GM18499 (cell line): Measurements from ENCODE around the gene CIT.

Source experiments
- ATAC-seq: cut with Tn5 transposase; IDR thresholded peaks from one replicate; pipeline ENCODE4 v1.9.1; 2021; ENCODE audit warnings: moderate number of reproducible peaks; ENCODE audit not compliant: insufficient read depth, unreplicated experiment

Gene CIT

DNA sequence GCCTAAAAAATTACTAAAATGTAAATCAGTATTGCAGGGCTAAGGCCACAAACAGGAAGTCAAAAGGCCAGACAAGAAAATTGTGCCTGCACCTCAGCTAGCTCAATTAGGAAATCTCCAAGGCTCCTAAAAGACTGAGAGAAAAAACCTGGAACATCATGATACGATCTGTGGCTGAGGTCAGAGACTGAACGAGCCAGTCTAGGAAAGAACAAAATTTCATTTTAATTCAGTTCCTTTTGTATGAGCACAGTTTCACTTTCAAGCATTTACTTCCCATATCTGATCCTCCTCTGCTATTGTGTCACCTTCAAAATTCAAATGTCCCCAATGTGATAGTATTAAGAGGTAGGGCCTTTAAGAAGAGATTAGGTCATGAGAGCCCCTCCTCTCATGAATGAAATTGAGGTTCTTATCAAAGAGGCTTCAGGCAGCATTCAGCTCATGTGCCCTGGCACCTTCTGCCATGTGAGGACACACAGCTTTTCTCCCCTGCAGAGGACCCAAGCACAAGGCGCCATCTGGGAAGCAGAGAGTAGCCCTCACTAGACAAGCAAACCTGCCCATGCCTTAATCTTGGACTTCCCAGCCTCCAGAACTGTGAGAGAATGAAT is 194.4 kb downstream of the CIT start:
- ATAC-seq: no peak

DNA sequence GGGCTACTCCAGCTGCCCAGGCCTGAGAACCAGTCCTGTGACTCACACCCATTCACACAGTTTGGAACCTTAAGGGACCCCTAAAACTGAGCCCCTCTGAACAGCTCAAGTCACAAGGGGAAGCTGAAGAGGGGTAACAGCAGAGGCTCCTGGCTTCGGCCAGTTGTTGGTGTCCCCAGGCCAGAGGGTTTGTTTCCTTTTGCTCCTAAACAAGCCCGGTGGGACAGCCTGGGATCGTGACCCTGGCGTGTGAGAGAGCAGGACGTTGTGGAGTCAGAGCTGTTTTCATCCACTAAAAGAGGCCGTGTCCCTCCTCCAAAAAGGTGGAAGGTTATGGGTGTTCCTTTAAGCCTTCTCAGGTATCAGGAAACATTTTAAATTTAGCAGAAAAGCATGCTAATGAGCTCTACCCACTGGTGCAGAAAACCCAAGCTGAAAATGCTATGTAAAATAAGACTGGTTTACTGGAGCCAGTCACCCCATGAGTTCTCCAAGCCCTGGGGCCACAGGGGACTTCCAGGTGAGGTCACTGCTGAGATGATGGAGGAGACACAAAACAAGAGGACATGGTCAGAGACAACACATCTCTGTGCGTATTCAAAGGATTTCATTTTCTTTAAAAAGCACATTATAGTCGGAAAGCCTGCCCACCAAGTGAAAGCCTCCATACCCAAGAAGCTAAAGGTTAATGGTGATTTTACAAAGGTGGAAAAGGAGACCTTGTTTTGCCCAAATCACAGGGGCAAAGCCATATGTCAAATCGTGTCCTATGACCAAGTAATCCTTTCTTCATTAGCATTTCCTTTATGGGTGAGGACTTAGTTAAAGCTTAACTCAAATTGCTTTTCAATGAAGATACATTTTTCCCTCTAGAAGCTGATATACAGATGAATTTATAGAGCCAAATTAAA is 195.1 kb downstream of the CIT start:
- ATAC-seq: no peak

- no peak for ATAC-seq
These were observed 196.0 kb downstream of the CIT start for GRCh38 chr12:119681111-119681510.

GRCh38 chr12:119679490-119679889 is 197.6 kb downstream of the CIT start:
- no peak for ATAC-seq

DNA sequence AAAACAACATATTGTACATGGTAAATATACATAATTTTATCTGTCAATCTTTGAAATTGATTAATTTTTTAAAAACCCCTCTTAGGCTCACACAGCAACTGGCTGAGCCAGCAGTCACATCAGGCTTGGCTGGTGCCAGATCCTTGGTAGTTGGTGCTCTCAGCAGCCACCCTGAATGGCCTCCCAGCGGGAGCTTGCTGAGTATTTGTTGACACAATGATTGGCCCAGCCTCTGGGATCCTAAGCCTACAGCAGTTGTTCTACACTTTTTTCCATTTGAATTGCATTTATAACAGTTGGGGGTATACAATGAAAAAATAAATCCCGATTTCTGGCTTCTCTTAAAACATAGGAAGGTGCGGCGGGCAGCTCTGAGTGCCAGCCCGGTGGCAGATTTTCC is 198.0 kb downstream of the CIT start:
- no peak for ATAC-seq

GRCh38 chr12:119678459-119678858 is 198.7 kb downstream of the CIT start:
- ATAC-seq: no peak

- no peak for ATAC-seq
These were observed 200.5 kb downstream of the CIT start for GRCh38 chr12:119676573-119676972.

GRCh38 chr12:119676022-119676421 is 201.1 kb downstream of the CIT start:
- ATAC-seq: no peak

- no peak for ATAC-seq
These were observed 202.6 kb downstream of the CIT start for GRCh38 chr12:119674560-119674959.

DNA sequence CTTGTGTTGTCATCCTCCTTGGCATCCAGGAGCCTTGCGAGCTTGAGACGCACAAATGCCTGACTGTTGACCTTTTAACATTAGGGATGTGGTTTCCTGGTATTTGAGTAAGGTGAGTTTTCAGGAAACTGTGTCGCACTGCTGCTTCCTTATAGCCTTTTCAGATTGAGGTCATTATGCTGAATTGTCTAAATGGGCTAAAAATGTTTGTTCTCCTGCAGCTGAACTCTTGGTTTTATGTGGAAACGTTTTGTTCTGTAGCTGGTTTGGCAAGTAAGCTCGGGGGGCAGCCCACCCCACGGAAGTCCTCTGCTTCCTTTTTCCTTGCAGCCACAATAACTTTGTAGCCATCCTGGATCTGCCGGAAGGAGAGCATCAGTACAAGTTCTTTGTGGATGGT is 203.5 kb downstream of the CIT start:
- no peak for ATAC-seq

GRCh38 chr12:119672194-119672593 is 204.9 kb downstream of the CIT start:
- ATAC-seq: no peak

DNA sequence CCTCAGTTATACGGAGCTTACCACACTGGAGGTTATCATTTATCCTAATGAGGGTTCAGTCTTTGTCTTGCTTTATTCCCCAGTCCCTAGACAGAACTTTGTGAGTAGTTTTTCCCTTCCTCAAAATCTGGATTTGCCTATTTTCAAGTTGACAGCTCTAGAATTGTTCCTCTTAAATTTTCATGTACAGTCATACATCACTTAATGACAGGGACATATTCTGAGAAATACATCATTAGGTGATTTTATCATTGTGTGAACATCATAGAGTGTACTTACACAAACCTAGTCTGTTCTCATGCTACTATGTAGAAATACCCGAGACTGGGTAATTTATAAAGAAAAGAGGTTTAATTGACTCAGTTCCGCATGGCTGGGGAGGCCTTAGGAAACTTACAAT is 206.1 kb downstream of the CIT start:
- no peak for ATAC-seq

GRCh38 chr12:119669744-119670472 is 207.2 kb downstream of the CIT start:
- ATAC-seq: no peak

DNA sequence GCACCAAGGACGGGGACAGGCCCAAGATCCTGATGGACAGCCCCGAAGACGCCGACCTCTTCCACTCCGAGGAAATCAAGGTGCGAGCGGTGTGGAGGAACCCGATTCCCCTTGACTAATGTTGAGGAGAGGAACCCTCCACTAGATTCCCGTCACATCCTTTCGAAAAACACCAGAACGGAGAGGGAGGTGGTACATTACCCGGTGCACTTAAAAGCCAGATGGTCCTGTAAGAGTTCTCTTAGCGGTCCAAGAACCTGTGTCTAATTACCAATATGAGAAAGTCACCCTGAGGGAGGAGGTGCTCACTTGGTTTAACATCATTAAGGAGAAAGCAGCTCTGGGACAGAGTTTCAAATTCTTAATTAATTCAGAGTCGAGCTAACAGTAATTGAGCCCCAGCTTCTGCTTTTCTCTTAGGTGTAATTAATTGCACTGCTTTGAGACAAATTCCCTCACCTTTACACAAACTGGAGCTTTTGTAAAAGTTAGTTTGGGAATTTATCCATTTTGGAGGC is 208.7 kb downstream of the CIT start:
- no peak for ATAC-seq

GRCh38 chr12:119667577-119668323 is 209.4 kb downstream of the CIT start, which contains the start of gene PRKAB1:
PRKAB1 (plus strand) TSS chr12:119668133; CDS start chr12:119668245, 112 bp downstream.
- peak; percentile 83 for ATAC-seq

GRCh38 chr12:119666900-119667576 is 210.1 kb downstream of the CIT start:
- no peak for ATAC-seq

DNA sequence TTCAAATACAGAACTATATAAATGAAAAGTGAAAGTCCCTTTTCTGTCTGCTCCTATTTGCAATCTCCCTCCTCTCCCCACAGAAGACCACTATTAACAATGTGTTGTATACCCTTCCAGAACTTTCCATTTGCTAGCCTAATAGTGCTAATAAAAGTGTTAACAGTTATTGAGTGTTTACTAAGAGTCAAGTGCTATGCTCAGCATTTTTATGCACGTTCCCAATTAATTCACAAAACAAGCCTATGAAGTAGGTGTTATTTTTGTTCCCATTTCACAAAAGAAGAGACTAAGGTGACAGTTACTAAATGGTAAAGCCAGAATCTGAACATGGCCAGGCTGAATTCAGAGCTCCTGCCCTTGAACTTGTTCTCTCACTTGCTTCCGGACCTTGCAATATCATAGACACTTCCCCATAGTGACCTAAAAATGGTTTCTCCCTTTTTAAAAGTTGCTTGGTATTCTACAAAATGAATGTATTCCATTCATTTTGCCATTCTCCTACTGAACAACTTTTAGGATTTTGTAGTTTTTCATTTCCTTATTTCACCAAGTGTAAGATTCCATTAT is 210.8 kb downstream of the CIT start:
- ATAC-seq: no peak

GRCh38 chr12:119665164-119665929 is 211.8 kb downstream of the CIT start:
- no peak for ATAC-seq
